Tongue (tissue), 2 donors: ENCODE measurements around the gene MAVS. TPM values are rescaled to one million over a fixed set of nuclear protein-coding genes. Genes with fewer than 3 reads are reported as not detected.
"Not testable (repeated sequence)": the region's sequence is repeated elsewhere in the genome, so short reads cannot be mapped to it uniquely, and the experiment has no call there.

Experiments used
- DNase-seq: peaks from one replicate; pipeline ENCODE4 v3.0.0-alpha.2; 2015
- total RNA-seq: library from RNA; depleted of rRNA; stranded (reverse); fragments of >200 nt; gene quantifications from one replicate; pipeline ENCODE4 v1.2.3, GENCODE V29; 2014

The MAVS gene
- total RNA-seq, 1 donor from 2014 or later: 21.4 TPM

GRCh38 chr20:3888622-3889488, 42.2 kb downstream of the MAVS start, which contains the start of gene PANK2:
Gene PANK2 (plus strand): TSS chr20:3889387.
- DNase-seq: peak; percentile 100

DNA sequence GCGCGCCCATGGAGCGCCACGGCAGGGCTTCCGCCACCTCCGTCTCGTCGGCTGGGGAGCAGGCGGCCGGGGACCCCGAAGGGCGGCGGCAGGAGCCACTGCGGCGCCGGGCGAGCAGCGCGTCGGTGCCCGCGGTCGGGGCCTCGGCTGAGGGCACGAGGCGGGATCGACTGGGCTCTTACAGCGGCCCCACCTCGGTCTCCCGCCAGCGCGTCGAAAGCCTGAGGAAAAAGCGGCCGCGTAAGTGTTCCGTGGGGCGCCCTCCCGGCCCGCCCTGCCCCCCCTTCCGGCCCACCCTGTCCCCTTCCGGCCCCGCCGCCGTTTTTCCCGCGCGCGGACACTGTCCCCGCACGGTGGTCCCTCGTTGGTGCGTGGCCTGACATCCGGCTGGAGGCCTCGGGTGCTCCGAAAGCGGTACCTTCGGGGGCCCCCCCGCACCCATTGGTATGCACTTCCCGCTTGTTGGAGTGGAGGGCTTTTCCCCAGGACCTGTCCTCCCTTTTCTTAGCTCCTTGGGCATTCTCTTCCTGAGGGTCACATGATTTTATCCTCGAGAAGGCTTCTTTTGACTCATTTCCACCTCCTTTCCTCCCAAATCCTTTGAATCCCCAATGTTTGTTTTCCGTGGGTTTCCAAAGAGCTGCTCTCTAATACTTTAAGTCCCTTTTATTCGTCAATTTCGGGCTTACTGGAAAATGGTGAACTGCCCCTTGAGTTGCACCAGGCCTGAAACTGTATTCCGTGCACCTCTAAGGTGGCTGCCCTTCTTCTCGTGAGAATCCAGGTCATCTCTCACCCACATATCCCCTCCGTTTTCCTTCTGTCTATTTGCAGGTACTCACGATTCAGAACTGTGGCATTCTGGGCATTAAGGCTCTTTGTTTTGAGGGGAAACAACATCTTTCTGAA, 43.1 kb downstream of the MAVS start:
- DNase-seq: peak; percentile 56

DNA sequence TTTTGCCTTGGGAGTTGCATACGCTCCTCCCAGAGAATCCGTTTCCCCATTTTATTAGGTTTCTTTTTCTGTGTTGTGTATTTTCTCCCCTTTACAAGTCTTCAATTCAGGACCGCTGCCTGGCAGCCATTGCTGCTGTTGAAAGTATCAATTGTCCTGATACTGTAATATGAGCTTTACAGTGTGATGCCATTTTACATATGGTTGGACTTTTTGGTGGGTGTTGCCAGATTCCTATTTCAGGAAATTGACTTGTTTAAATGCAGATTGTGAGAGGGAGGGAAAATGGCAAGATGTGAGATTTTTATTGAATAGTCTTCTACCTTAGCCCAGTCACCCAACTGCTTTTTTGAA, 43.7 kb downstream of the MAVS start:
- peak; percentile 57 for DNase-seq

DNA sequence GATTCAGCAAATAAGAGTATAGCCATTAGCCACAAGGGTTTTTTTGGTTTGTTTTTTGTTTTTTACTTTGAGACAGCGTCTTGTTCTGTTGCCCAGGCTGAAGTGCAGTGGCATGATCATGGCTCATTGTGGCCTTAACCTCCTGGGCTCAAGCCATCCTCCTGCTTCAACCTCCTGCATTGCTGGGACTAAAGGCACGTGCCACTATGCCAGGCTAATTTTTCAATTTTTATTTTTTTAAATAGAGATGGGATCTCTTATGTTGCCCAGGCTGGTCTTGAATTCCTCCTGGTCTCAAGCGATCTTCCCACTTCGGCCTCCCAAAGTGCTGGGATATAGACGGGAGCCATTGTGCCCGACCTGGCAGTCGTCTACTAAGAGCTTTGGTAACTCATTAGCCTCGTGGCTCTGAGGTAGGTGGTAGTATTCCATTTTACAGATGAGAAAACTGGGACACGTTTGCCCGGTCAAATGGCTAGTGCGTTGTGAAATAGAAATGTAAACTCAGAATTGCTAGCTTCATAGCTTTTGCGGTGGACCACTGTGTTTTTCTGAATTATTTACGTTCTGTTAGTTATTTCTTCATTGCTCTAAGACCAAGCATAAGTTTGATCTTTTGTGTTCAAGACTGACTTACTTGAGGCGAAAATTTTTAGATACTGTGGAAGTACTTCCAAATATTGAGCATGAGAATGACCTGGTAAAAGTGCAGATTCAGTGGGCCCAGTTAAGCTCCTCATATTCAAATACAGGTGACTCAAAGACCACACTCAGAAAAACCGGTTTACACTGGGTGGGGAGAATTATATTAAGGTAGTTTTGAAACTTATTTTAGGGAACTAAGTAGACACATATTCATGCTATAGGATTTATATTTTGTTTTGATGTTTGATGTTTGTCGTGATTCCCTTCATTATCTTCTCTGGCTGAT, 44.6 kb downstream of the MAVS start:
- DNase-seq: no peak

GRCh38 chr20:3894796-3895195, 48.2 kb downstream of the MAVS start:
- DNase-seq: no peak

DNA sequence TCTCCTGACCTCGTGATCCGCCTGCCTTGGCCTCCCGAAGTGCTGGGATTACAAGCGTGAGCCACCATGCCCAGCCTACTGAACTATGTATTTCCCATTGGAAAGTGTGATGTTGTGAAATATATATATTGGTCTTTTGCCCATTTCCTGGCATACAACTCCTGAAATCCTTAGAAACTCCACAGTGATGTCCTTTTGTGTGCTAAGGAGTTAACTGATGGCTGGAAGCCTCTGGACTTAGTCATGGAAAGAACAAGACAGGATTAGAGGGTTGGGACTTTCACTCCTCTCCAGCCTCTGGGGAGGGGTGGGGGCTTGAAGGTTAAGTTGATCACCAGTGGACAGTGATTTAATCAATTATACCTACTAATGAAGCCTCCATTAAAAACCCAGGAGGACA, 49.7 kb downstream of the MAVS start:
- no peak for DNase-seq

DNA sequence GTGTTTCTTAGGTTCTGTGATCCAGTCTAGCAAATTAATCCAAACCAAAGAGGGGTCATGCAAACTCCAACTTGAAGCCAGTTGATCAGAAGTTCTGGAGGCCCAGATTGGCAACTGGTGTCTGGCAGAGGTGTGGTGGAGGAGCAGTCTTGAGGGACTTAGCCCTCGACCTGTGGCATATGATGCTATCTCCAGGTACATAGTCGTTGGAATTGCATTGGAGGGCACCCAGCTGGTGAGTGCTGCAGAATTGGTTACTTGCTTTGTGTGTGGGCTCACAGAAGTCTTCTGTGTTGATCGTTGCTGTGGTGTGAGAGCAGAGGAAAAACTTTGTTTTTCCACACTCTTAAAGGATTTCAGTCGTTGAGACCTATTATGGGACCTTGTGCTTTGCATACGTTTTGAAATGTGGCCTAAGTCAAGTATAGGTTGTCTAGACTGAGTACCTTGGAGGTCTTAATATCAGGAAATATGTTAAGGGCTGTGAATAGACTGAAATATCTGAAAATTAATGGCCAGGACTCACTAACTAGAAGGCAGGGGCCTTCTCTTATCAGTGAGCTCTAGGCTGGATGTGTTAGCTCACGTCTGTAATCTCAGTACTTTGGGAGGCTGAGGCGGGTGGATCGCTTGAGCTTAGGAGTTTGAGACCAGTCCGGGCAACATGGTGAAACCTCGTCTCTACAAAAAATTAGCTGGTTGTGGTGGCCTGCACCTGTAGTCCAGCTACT, 50.4 kb downstream of the MAVS start:
- no peak for DNase-seq

DNA sequence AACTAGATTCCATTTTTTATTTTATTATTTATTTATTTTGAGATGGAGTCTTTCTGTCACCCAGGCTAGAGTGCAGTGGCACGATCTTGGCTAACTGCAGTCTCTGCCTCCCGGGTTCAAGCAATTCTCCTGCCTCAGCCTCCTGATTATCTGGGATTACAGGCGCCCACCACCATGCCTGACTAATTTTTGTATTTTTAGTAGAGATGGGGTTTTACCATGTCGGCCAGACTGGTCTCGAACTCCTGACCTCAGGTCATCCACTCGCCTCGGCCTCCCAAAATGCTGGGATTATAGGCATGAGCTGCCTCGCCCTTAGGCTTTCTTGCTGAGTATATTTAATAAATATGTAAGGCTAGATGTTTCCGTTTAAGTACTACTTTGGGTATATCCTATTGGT, 51.5 kb downstream of the MAVS start:
- DNase-seq: not testable (repeated sequence)

DNA sequence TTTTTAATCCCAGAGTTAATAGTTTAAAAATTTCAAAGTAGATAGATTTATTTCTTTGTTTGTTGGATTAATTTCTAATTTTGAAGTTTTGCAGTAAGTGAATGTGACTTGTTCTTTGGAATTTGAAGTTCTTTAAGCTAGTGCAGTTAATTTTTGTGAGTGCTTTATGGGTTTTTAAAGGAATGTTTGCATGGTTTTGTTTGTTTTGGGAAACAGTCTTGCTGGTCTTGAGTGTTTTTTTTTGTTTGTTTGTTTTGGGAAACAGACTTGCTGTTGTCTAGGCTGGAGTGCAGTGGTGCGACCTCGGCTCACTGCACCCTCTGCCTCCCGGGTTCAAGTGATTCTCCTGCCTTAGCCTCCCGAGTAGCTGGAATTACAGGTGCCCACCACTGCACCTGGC, 52.0 kb downstream of the MAVS start:
- DNase-seq: no peak

DNA sequence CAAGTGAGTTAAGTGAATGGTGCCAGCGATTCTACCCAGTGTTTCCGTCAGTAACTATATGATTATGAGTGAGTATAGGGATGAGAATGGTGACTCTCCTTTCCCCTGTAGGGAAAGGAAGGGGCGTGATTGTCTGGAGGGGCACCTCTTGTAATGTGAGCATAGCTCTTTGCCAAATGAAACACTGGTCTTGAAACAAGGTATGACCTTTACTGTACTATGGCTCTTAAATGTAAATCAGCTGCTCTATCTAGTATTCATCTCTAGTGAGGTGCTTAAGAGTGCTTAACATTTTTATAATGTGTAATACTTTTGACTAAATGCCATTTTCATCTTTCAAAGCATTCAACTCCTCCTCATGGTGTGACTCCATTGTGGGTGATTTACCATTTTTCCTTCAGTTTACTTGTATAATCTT, 53.6 kb downstream of the MAVS start:
- no peak for DNase-seq

- DNase-seq: no peak
Measured at GRCh38 chr20:3901028-3901705, 54.5 kb downstream of the MAVS start.

GRCh38 chr20:3901706-3902440, 55.2 kb downstream of the MAVS start:
- no peak for DNase-seq

DNA sequence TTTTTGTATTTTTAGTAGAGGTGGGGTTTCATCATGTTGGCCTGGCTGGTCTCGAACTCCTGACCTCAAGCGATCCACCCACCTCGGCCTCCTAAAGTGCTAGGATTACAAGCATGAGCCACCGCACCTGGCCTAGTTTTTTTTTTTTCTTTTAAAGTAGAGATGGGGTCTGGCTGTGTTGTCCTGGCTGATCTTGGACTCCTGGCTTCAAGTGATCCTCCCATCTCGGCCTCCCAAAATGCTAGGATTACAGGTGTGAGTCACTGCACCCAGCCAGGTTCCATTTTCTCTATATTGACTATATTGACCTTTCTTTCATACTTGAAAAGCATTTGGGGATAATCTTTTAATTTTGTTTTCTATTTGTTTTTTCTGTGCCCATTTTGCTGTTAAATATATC, 55.8 kb downstream of the MAVS start:
- no peak for DNase-seq

DNA sequence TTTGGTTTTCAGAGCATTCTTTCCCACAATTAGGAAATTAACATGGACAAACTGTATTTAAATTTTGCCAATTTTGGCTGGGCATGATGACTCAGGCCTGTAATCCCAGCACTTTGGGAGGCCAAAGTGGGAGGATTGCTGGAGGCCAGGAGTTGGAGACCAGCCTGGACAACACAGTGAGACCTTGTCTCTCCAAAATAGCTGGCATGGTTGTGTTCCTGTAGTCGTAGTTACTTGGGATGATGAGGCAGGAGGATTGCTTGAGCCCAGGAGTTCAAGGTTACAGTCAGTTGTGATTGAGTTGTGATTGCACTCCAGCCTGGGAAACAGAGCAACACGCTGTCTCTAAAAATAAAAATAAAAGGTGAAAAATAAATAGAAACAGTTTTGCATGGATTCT, 57.6 kb downstream of the MAVS start:
- no peak for DNase-seq

DNA sequence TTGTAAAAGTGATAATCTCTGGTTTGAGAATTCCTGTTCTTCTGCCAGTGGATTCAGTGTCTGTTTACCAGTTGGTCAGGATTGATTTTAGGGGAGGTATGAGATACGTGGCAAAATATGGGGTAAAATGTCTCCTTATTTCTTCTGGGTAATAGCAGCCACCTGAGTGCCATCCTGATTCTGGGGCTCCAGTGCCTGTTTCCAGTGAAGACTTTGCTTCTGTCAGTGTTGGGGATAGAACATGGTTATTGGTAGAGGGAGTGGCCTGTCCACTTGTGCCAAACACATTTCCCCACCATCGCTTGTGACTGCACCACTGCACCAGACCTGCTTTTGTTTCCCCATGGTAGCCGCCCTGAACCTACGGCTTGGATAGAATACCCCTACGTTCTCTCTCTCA, 58.2 kb downstream of the MAVS start:
- no peak for DNase-seq

DNA sequence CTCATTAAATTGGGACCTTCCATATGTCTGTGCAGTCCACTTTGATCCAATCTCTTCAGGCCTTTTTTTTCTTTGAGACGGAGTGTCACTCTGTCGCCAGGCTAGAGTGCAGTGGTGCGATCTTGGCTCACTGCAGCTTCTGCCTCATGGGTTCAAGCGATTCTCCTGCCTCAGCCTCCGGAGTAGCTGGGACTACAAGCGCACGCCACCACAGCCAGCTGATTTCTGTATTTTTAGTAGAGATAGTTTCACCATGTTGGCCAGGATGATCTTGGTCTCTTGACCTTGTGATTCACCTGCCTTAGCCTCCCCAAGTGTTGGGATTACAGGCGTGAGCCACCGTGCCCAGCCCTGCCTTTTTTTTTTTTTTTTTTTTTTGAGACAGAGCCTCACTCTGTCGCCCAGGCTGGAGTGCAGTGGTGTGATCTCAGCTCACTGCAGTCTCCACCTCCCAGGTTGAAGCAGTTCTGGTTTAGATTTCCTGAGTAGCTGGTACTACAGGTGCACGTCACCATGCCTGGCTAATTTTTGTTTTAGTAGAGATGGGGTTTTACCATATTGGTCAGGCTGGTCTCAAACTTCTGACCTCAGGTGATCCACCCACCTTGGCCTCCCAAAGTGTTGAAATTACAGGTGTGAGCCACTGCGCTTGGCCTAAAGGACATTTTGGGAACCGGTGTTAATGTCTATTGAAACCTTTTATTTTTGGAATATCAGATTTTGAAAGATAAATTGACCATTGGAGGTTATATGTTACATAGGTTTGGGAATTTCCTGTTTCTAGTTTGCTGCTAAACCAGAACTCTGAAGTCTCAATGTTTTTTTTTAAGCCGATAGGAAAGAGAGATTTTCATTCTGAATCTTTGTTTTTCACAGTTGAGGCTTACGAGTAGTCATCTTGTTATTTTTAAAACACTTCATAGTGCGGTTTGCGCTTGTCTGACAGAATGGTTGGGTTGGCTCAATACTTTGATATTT, 60.4 kb downstream of the MAVS start:
- DNase-seq: not testable (repeated sequence)

GRCh38 chr20:3908667-3909066, 62.0 kb downstream of the MAVS start:
- DNase-seq: no peak

- DNase-seq: no peak
Measured at GRCh38 chr20:3909952-3910366, 63.3 kb downstream of the MAVS start.

GRCh38 chr20:3910853-3911252, 64.2 kb downstream of the MAVS start:
- DNase-seq: no peak
